H1 (cell line): ENCODE data around the gene PET100. TPM values are rescaled to one million over a fixed set of nuclear protein-coding genes. Genes with fewer than 3 reads are reported as not detected.

Source experiments
- CTCF ChIA-PET: fragments of 300-600 bp; sonication (Branson Sonifier 250); formaldehyde crosslinking; loops from one replicate; lab custom pipeline; 2021; ENCODE audit not compliant: partially characterized antibody; lab: Charles Lee
- POLR2A ChIA-PET: fragments of 300-600 bp; sonication (Branson Sonifier 250); formaldehyde crosslinking; loops from one replicate; lab custom pipeline; 2021; ENCODE audit warnings: inconsistent platforms; ENCODE audit not compliant: partially characterized antibody; lab: Charles Lee
- DNase-seq, 2 experiments: peaks; one replicate each; pipeline versions ENCODE4 v3.0.0 to v3.0.0-alpha.2; 2010 to 2022; ENCODE audit warnings: low spot score in 2 of 2, low read depth in 1 of 2, mixed read lengths in 1 of 2
- FAIRE-seq: peaks from 2 replicates; lab custom pipeline; 2011; peaks lifted over from hg19 to GRCh38; lab: Jason Lieb, UNC
- H2AFZ ChIP-seq: 2 replicates; pipeline ENCODE4 v1.8.1; 2012; ENCODE audit warnings: low read length, inconsistent platforms
- H2AK5ac ChIP-seq: 2 replicates; pipeline ENCODE4 v1.6.1; 2013; ENCODE audit warnings: low read depth, low read length
- H2BK120ac ChIP-seq: replicated peaks from 2 replicates; pipeline ENCODE3; 2013; ENCODE audit warnings: low read depth, low read length, inconsistent platforms
- H2BK12ac ChIP-seq: 2 replicates; pipeline ENCODE4 v1.6.1; 2013; ENCODE audit warnings: low read depth, low read length
- H2BK15ac ChIP-seq: 2 replicates; pipeline ENCODE4 v1.6.1; 2013; ENCODE audit warnings: low read length
- H2BK20ac ChIP-seq: 2 replicates; pipeline ENCODE4 v1.6.1; 2013; ENCODE audit warnings: low read length
- H2BK5ac ChIP-seq: 2 replicates; pipeline ENCODE4 v1.6.1; 2013; ENCODE audit warnings: low read depth, low read length
- H3K14ac ChIP-seq: 2 replicates; pipeline ENCODE4 v1.6.1; 2013; ENCODE audit warnings: inconsistent platforms; ENCODE audit not compliant: insufficient read length
- H3K18ac ChIP-seq: 2 replicates; pipeline ENCODE4 v1.6.1; 2013; ENCODE audit warnings: low read length; ENCODE audit errors: extremely low read depth
- H3K23ac ChIP-seq: 2 replicates; pipeline ENCODE4 v1.6.1; 2013; ENCODE audit warnings: inconsistent platforms; ENCODE audit not compliant: insufficient read length
- H3K23me2 ChIP-seq: 2 replicates; pipeline ENCODE4 v1.6.1; 2013; ENCODE audit warnings: low read depth, low read length
- H3K27ac ChIP-seq: 2 replicates; pipeline ENCODE4 v1.6.1; 2011; ENCODE audit warnings: low read depth, low read length, inconsistent platforms
- H3K27me3 ChIP-seq, 4 experiments: replicated peaks in 1 of 4; 1 replicate in 1 of 4; 2 replicates in 3 of 4; pipeline versions ENCODE4 v1.6.1 to v1.8.1; 2011 to 2013; ENCODE audit warnings: low read length in 3 of 4, mild to moderate bottlenecking in 3 of 4, inconsistent platforms in 2 of 4, mixed read lengths in 2 of 4, moderate library complexity in 1 of 4; ENCODE audit not compliant: control insufficient read depth in 3 of 4, insufficient read depth in 3 of 4; ENCODE audit errors: extremely low read depth in 1 of 4
- H3K36me3 ChIP-seq, 4 experiments: 2 replicates each; pipeline versions ENCODE4 v1.6.1 to v1.8.1; 2011 to 2013; ENCODE audit warnings: mild to moderate bottlenecking in 4 of 4, low read length in 3 of 4, moderate library complexity in 2 of 4, control low read depth in 1 of 4, inconsistent platforms in 1 of 4; ENCODE audit not compliant: insufficient read depth in 4 of 4, control insufficient read depth in 2 of 4
- H3K4ac ChIP-seq: replicated peaks from 2 replicates; pipeline ENCODE3; 2013; ENCODE audit warnings: low read length, low read depth, mixed read lengths, inconsistent platforms; ENCODE audit not compliant: insufficient read length
- H3K4me1 ChIP-seq, 4 experiments: replicated peaks in 1 of 4; 1 replicate in 1 of 4; 2 replicates in 3 of 4; pipeline versions ENCODE4 v1.6.1 to v1.8.1; 2011 to 2013; ENCODE audit warnings: low read length in 3 of 4, inconsistent platforms in 2 of 4, mixed read lengths in 1 of 4; ENCODE audit not compliant: insufficient read depth in 4 of 4, control insufficient read depth in 3 of 4
- H3K4me2 ChIP-seq, 2 experiments: 2 replicates each; pipeline versions ENCODE4 v1.6.1 to v1.8.1; 2011 to 2013; ENCODE audit warnings: low read depth in 2 of 2, low read length in 2 of 2, control low read depth in 1 of 2, inconsistent platforms in 1 of 2, mild to moderate bottlenecking in 1 of 2; ENCODE audit not compliant: insufficient read depth in 1 of 2
- H3K4me3 ChIP-seq, 4 experiments: fragments of 200-600, 300-600 bp in 1 of 4; sonication (generic), shearing (Covaris generic), sonication (Bioruptor Twin) in 1 of 4; 2 replicates each; pipeline versions ENCODE4 v1.5.1 to v1.8.1; 2011 to 2016; ENCODE audit warnings: low read length in 4 of 4, low read depth in 3 of 4, control low read depth in 2 of 4, inconsistent platforms in 2 of 4, mild to moderate bottlenecking in 2 of 4, mixed read lengths in 1 of 4, moderate library complexity in 1 of 4; ENCODE audit not compliant: insufficient read depth in 2 of 4; ENCODE audit errors: extremely low read depth in 1 of 4
- H3K56ac ChIP-seq: replicated peaks from 2 replicates; pipeline ENCODE3; 2013; ENCODE audit warnings: low read depth, mild to moderate bottlenecking, mixed read lengths, low read length, inconsistent platforms; ENCODE audit not compliant: insufficient read length
- H3K79me1 ChIP-seq: 2 replicates; pipeline ENCODE4 v1.6.1; 2013; ENCODE audit warnings: low read depth, low read length, control low read depth
- H3K79me2 ChIP-seq, 2 experiments: 2 replicates each; pipeline versions ENCODE4 v1.6.1 to v1.8.1; 2012 to 2013; ENCODE audit warnings: low read length in 2 of 2, mild to moderate bottlenecking in 2 of 2, inconsistent platforms in 1 of 2; ENCODE audit not compliant: insufficient read depth in 2 of 2, control insufficient read depth in 1 of 2
- H3K9ac ChIP-seq, 4 experiments: replicated peaks in 1 of 4; 1 replicate in 1 of 4; 2 replicates in 3 of 4; pipeline versions ENCODE4 v1.6.1 to v1.8.1; 2011 to 2013; ENCODE audit warnings: low read depth in 3 of 4, low read length in 3 of 4, control low read depth in 2 of 4, mild to moderate bottlenecking in 2 of 4, moderate library complexity in 2 of 4, inconsistent platforms in 1 of 4; ENCODE audit errors: extremely low read depth in 1 of 4
- H3K9me3 ChIP-seq, 2 experiments: 2 replicates each; pipeline versions ENCODE4 v1.6.1 to v1.8.1; 2012 to 2013; ENCODE audit warnings: mild to moderate bottlenecking in 2 of 2, moderate library complexity in 2 of 2, control low read depth in 1 of 2, inconsistent platforms in 1 of 2, low read depth in 1 of 2, low read length in 1 of 2, mixed read lengths in 1 of 2; ENCODE audit not compliant: insufficient read depth in 2 of 2
- H4K20me1 ChIP-seq, 2 experiments: replicated peaks in 1 of 2; 2 replicates each; pipeline versions ENCODE3 to v1.8.1; 2011 to 2013; ENCODE audit warnings: inconsistent platforms in 2 of 2, low read length in 2 of 2, mild to moderate bottlenecking in 1 of 2; ENCODE audit not compliant: insufficient read depth in 2 of 2, control insufficient read depth in 1 of 2
- H4K5ac ChIP-seq: 2 replicates; pipeline ENCODE4 v1.6.1; 2013; ENCODE audit warnings: low read length, low read depth, mixed read lengths, inconsistent platforms; ENCODE audit not compliant: insufficient read length
- H4K8ac ChIP-seq: 2 replicates; pipeline ENCODE4 v1.8.0; 2013; ENCODE audit warnings: mild to moderate bottlenecking, moderate library complexity, low read length, inconsistent platforms; ENCODE audit not compliant: insufficient read depth; ENCODE audit errors: extremely low read depth
- H4K91ac ChIP-seq: replicated peaks from 2 replicates; pipeline ENCODE3; 2013; ENCODE audit warnings: low read length, mixed read lengths, inconsistent platforms; ENCODE audit not compliant: insufficient read length
- CTBP2 ChIP-seq: IDR thresholded peaks from 2 replicates; pipeline ENCODE4 v1.7.0; 2011; ENCODE audit warnings: borderline replicate concordance, mild to moderate bottlenecking, moderate library complexity, mixed read lengths, low read length; ENCODE audit not compliant: insufficient read depth, insufficient read length
- JUN ChIP-seq: IDR thresholded peaks from 2 replicates; pipeline ENCODE4 v1.6.1; 2011; ENCODE audit warnings: low read depth, mild to moderate bottlenecking, improper control_type of control experiment, low read length
- KDM5A ChIP-seq: fragments of 200-600 bp; IDR thresholded peaks from 2 replicates; pipeline ENCODE4 v1.7.1; 2012; ENCODE audit warnings: mild to moderate bottlenecking, low read length, inconsistent platforms, mixed read lengths
- RAD21 ChIP-seq, 2 experiments: IDR thresholded peaks in 1 of 2; conservative IDR thresholded peaks in 1 of 2; 2 replicates each; pipeline ENCODE4 v1.6.1; 2011; ENCODE audit warnings: low read depth in 2 of 2, low read length in 2 of 2, improper control_type of control experiment in 1 of 2, inconsistent platforms in 1 of 2, mild to moderate bottlenecking in 1 of 2, moderate library complexity in 1 of 2
- SP1 ChIP-seq: IDR thresholded peaks from 2 replicates; pipeline ENCODE4 v1.6.1; 2011; ENCODE audit warnings: low read depth, low read length
- TCF12 ChIP-seq: IDR thresholded peaks from 2 replicates; pipeline ENCODE4 v1.6.1; 2011; ENCODE audit warnings: low read depth, mild to moderate bottlenecking, low read length
- ZNF274 ChIP-seq: IDR thresholded peaks from 2 replicates; pipeline ENCODE4 v1.7.0; 2012; ENCODE audit warnings: low read length, borderline replicate concordance; ENCODE audit errors: extremely low read depth
- WGBS, 2 experiments: shearing (Covaris generic) in 1 of 2; methylation state at CpG; one replicate each; pipeline versions ENCODE4 v1.1.6 to v1.1.7; 2013 to 2015; ENCODE audit warnings: low lambda C conversion rate in 2 of 2, mixed read lengths in 2 of 2, inconsistent platforms in 1 of 2, low coverage in 1 of 2, missing lambda C conversion rate in 1 of 2; ENCODE audit not compliant: insufficient replicate concordance in 2 of 2, insufficient coverage in 1 of 2, insufficient read length in 1 of 2; ENCODE audit errors: extremely low coverage in 1 of 2, missing lambda C conversion rate in 1 of 2; 5-methylcytosine and 5-hydroxymethylcytosine counted together
- polyA plus RNA-seq, 7 experiments: library from polyadenylated mRNA; depleted of rRNA in 3 of 7; stranded (reverse) in 5 of 7; unstranded in 2 of 7; fragments of >200 nt in 5 of 7; fragments of 200-250 nt in 2 of 7; gene quantifications; 1 replicate in 5 of 7; 2 replicates in 1 of 7; 4 replicates in 1 of 7; pipeline versions ENCODE4 v1.2.1 to v1.2.3, GENCODE V29; 2011 to 2013; ENCODE audit warnings: missing spikeins in 2 of 7, mixed read lengths in 2 of 7
- total RNA-seq: library from RNA; stranded (reverse); fragmentation: NEBNext Ultra II Directional; extraction: Animal tissue kit (Norgen Biotek cat#: 25700); gene quantifications from 2 replicates; pipeline ENCODE4 v1.2.1, GENCODE V29; 2021
- TF ChIP-seq, protein P1 (sequence below): IDR thresholded peaks from 2 replicates; pipeline ENCODE4 v1.6.1; 2011; ENCODE audit warnings: low read depth, mild to moderate bottlenecking, low read length; ENCODE audit not compliant: insufficient read depth
- TF ChIP-seq, protein P2 (sequence below): IDR thresholded peaks from 2 replicates; pipeline ENCODE4 v1.6.1; 2012; ENCODE audit warnings: low read length, inconsistent platforms

The PET100 gene
- total and polyA plus RNA-seq, 2 of the 8 experiments (the other 6 are each of a cell fraction or from before 2014, with no cell fraction given), result 80.8 to 105 TPM

DNA sequence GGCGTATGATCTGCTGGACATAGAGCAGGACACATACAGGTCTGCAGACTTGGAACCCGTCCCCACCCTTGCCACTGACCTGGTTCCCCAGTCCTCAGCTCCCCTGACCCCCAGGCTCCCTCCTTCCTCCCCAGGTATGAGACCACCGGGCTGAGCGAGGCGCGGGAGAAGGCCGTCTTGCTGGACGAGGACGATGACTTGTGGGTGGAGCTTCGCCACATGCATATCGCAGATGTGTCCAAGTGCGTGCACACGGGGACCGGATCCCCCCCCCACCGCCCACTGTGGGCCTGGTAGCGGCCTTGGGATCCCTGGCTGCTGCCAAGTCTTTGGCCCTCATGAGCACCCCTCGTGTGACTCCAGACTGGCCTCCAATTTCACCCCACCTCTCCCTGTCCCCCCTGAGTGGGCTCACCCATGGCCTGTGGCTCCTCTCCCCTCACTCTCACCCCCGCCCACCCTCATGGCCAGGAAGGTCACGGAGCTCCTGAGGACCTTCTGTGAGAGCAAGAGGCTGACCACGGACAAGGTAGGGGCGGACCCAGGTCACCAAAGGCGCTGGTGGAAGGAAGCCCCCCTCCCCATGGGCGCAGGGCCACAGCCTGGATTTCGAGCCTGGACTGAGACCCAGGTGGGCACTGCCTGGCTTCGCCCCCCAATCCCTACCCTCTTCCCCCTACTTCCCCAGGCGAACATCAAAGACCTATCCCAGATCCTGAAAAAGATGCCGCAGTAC is 12.9 kb downstream of the PET100 start:
- no peak overlapping the region for H3K9ac ChIP-seq
- no peak overlapping the region for H2BK5ac ChIP-seq
- no peak overlapping the region for H3K56ac ChIP-seq
- peaks cover 0 to 6% (median 2%) of the 10 kb centered on the region in 4 experiments; a peak in 2 of 8 replicates for H3K36me3 ChIP-seq
- no peak overlapping the region for H3K4me3 ChIP-seq
- H2BK15ac ChIP-seq, result no peak overlapping the region
- H2AK5ac ChIP-seq, result 0 out of 2 replicates have a peak overlapping the region, but pooled peaks have one; percentile 24
- H4K8ac ChIP-seq, result no peak overlapping the region
- 85% methylated on average over 11 of the region's 27 CpGs; no CpG with 5 or more reads in 1 of the 2 experiments for WGBS, 2 experiments
- no peaks in the 10 kb centered on the region; the same call in 1 of the 2 replicates for H3K79me1 ChIP-seq
- FAIRE-seq (no peak), DNase-seq (no peak)
- H3K27ac ChIP-seq, result no peak overlapping the region
- no peak overlapping the region for H4K5ac ChIP-seq
- H3K23ac ChIP-seq, result no peak overlapping the region
- peaks cover 0 to 3% of the 10 kb centered on the region in 2 experiments; a peak in 1 of 4 replicates for H3K79me2 ChIP-seq
- no peak overlapping the region for H2BK120ac ChIP-seq
- POLR2A ChIA-PET, result interaction anchor here (0.6 to 2.3 kb wide), 8 partner anchors 9 to 189 kb away, joined by 3 to 11 read pairs (median 3); partner anchors contain the start of genes PCP2, PET100, TRAPPC5 and XAB2
- H3K18ac ChIP-seq, result no peak overlapping the region
- no peak overlapping the region for H3K4ac ChIP-seq
- no peak overlapping the region for H3K14ac ChIP-seq
- no peak overlapping the region for H4K91ac ChIP-seq
- H4K20me1 ChIP-seq, result peaks cover 0 to 18% of the 10 kb centered on the region in 2 experiments
- peaks cover 0 to 8% (median under 1%) of the 10 kb centered on the region in 4 experiments; a peak in 3 of 7 replicates for H3K4me1 ChIP-seq
- H3K9me3 ChIP-seq, result no peaks in the 10 kb centered on the region; a peak in 1 of 4 replicates
- H2BK20ac ChIP-seq, result no peak overlapping the region
- no peak overlapping the region for H2BK12ac ChIP-seq
- H3K27me3 ChIP-seq, result no peaks in the 10 kb centered on the region
- CTCF ChIA-PET, result interaction anchor here (0.6 to 2.1 kb wide), 8 partner anchors 8 to 892 kb away, joined by 3 to 7 read pairs (median 4); no protein-coding TSS in a partner anchor
- no peak overlapping the region for H3K4me2 ChIP-seq
- H3K23me2 ChIP-seq, result peaks cover 5% of the 10 kb centered on the region; the same call in 1 of the 2 replicates
- no peak overlapping the region for H2AFZ ChIP-seq
- TF ChIP-seq, protein P1, sequence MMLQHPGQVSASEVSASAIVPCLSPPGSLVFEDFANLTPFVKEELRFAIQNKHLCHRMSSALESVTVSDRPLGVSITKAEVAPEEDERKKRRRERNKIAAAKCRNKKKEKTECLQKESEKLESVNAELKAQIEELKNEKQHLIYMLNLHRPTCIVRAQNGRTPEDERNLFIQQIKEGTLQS, result no peak
- no peak for TF ChIP-seq ZNF274
- TF ChIP-seq KDM5A, result no peak
- TF ChIP-seq RAD21 (IDR thresholded peaks at IDR 0.05 in 1 of 2, conservative IDR thresholded peaks at IDR 0.05 in 1 of 2; ENCODE audit: low read depth in 2 of 2, low read length in 2 of 2), result no peak
- no peak for TF ChIP-seq SP1
- TF ChIP-seq, protein P2, sequence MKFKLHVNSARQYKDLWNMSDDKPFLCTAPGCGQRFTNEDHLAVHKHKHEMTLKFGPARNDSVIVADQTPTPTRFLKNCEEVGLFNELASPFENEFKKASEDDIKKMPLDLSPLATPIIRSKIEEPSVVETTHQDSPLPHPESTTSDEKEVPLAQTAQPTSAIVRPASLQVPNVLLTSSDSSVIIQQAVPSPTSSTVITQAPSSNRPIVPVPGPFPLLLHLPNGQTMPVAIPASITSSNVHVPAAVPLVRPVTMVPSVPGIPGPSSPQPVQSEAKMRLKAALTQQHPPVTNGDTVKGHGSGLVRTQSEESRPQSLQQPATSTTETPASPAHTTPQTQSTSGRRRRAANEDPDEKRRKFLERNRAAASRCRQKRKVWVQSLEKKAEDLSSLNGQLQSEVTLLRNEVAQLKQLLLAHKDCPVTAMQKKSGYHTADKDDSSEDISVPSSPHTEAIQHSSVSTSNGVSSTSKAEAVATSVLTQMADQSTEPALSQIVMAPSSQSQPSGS, result no peak
- TF ChIP-seq JUN, result no peak
- TF ChIP-seq TCF12, result no peak
- TF ChIP-seq CTBP2, result no peak
